OCI-LY7 (cell line): ENCODE data around the gene DMKN. TPM values are rescaled to one million over a fixed set of nuclear protein-coding genes. Genes with fewer than 3 reads are reported as not detected.

ENCODE experiments used
- BruUV-seq: library from RNA; stranded (reverse); fragments of 400-500 nt; replicated peaks from 2 replicates; lab custom pipeline; 2021; lab: Mats Ljungman, UMichigan
- CTCF ChIA-PET: fragments of 300-600 bp; sonication (Branson Sonifier 250); formaldehyde crosslinking; loops from one replicate; lab custom pipeline; 2022; ENCODE audit warnings: antibody characterized with exemption; ENCODE audit not compliant: unreplicated experiment; lab: Charles Lee
- POLR2A ChIA-PET: fragments of 300-600 bp; sonication (Branson Sonifier 250); formaldehyde crosslinking; loops from one replicate; lab custom pipeline; 2022; ENCODE audit warnings: antibody characterized with exemption; lab: Charles Lee
- DNase-seq: peaks from one replicate; pipeline ENCODE4 v3.0.0-alpha.2; 2015; ENCODE audit warnings: low spot score
- H2AFZ ChIP-seq: fragments of 200-600 bp; sonication (generic), shearing (Covaris generic); 2 replicates; pipeline ENCODE4 v1.6.1; 2014; ENCODE audit warnings: mild to moderate bottlenecking, antibody characterized with exemption, low read length, moderate library complexity
- H3K27ac ChIP-seq: fragments of 200-600 bp; sonication (generic); 2 replicates; pipeline ENCODE4 v1.5.1; 2014; ENCODE audit warnings: mixed run types, low read depth, mild to moderate bottlenecking, moderate library complexity, low read length, inconsistent platforms; ENCODE audit not compliant: poor library complexity, severe bottlenecking
- H3K36me3 ChIP-seq: fragments of 200-600 bp; sonication (generic); 2 replicates; pipeline ENCODE4 v1.6.1; 2014; ENCODE audit warnings: mild to moderate bottlenecking, antibody characterized with exemption, low read length, moderate library complexity, mixed read lengths; ENCODE audit not compliant: insufficient read depth
- H3K4me1 ChIP-seq: fragments of 200-600 bp; sonication (generic); 2 replicates; pipeline ENCODE4 v1.5.1; 2014; ENCODE audit warnings: mild to moderate bottlenecking, low read length; ENCODE audit not compliant: insufficient read depth, poor library complexity, severe bottlenecking
- H3K4me2 ChIP-seq: fragments of 200-600 bp; sonication (generic); 2 replicates; pipeline ENCODE4 v1.6.1; 2014; ENCODE audit warnings: mild to moderate bottlenecking, low read length
- H3K4me3 ChIP-seq: fragments of 200-600 bp; sonication (generic); 2 replicates; pipeline ENCODE4 v1.5.1; 2014; ENCODE audit warnings: mild to moderate bottlenecking, low read depth, low read length; ENCODE audit not compliant: poor library complexity, severe bottlenecking
- H3K79me2 ChIP-seq: fragments of 200-600 bp; sonication (generic); 2 replicates; pipeline ENCODE4 v1.6.1; 2016; ENCODE audit warnings: low read depth, mild to moderate bottlenecking, low read length, moderate library complexity, mixed read lengths; ENCODE audit not compliant: insufficient read depth
- H3K9me2 ChIP-seq: fragments of 200-600 bp; sonication (generic); 2 replicates; pipeline ENCODE4 v1.6.1; 2016; ENCODE audit warnings: mild to moderate bottlenecking, low read length, mixed read lengths; ENCODE audit not compliant: insufficient read depth
- H3K9me3 ChIP-seq: fragments of 200-600 bp; sonication (generic); 2 replicates; pipeline ENCODE4 v1.6.1; 2014; ENCODE audit warnings: mild to moderate bottlenecking, mixed run types, low read length, mixed read lengths
- H4K20me1 ChIP-seq: fragments of 200-600 bp; sonication (generic); 2 replicates; pipeline ENCODE4 v1.6.1; 2014; ENCODE audit warnings: mild to moderate bottlenecking, antibody characterized with exemption, low read length, moderate library complexity, mixed read lengths; ENCODE audit not compliant: insufficient read depth
- CTCF ChIP-seq: fragments of 200-600 bp; sonication (generic); conservative IDR thresholded peaks from 2 replicates; pipeline ENCODE4 v1.5.1; 2014; ENCODE audit warnings: mild to moderate bottlenecking, antibody characterized with exemption, low read length, moderate library complexity, mixed read lengths
- EZH2phosphoT487 ChIP-seq: fragments of 200-600 bp; sonication (generic); IDR thresholded peaks from 2 replicates; pipeline ENCODE4 v1.6.1; 2018; ENCODE audit warnings: low read depth, borderline replicate concordance, mild to moderate bottlenecking, mixed run types, antibody characterized with exemption, low read length, moderate library complexity, mixed read lengths
- intact Hi-C: fragments of 100-400 bp; cut with micrococcal nuclease; formaldehyde crosslinking; loops from one replicate; pipeline ENCODE4 v1.10.0; 2022; ENCODE audit not compliant: unreplicated experiment
- total RNA-seq, 2 experiments: library from RNA; depleted of rRNA in 1 of 2; stranded (reverse); fragments of >200 nt in 1 of 2; shearing (Covaris generic) in 1 of 2; gene quantifications; 2 replicates each; pipeline ENCODE4 v1.2.3, GENCODE V29; 2014 to 2022

DMKN gene
- total RNA-seq, 2 experiments from 2014 or later, result not detected

DNA sequence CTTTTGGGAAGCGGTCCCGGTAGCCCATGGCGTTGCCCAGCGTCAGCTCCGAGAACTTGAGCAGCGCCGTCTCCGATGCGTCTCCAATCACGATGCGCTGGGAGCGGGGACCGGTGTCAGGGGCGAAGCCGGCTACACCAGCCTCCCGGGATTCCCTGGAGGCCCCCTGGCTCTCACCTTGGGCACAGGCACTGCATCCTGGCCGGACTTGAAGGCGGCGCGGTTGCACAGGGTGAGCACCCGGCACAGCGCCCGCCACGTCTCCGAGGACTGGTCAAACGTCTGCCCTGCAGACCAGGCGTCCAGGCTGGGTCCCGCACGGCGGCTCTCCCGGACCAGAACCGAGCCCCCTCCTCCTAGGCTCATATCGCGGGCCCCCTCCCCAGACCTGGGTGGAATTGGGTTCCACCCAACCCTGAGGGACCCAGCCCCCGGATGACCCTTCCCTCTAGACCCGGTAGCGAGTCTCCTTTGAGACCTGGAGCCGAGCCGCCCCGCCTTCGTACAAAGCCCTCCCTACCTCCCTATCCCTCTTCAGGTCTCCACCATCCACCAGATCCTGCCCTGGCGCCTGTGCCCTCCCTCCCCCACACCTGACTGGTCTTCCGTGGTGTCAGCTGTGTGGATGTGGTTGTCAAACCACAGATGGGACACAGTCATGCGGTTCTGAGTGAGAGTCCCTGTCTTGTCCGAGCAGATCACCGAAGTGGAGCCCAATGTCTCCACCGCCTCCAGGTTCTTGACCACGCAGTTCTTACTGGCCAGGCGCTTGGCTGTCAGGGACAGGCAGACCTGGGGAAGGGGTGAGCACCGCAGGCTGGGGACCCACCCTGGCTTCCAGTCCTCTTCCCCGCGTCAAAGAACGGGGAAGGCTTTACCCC lies 45.2 kb upstream of the DMKN start:
- ChIA-PET CTCF (no interaction called here), POLR2A (interaction anchor here (0.8 to 1.2 kb wide), 2 partner anchors 54 to 89 kb away, joined by 3 read pairs; partner anchors contain the start of genes COX6B1 and HAUS5)
- TF ChIP-seq CTCF (no peak), EZH2phosphoT487 (no peak)
- Histone ChIP-seq H2AFZ (no peak overlapping the region), H3K4me1 (peaks cover 18% of the 10 kb centered on the region), H3K79me2 (no peaks in the 10 kb centered on the region), H3K4me3 (no peak overlapping the region), H4K20me1 (no peaks in the 10 kb centered on the region), H3K9me2 (no peaks in the 10 kb centered on the region), H3K27ac (no peak overlapping the region), H3K36me3 (no peaks in the 10 kb centered on the region), H3K4me2 (peak overlapping the region; percentile 45; the same call in 1 of the 2 replicates), H3K9me3 (no peaks in the 10 kb centered on the region)
- intact Hi-C loops, result loop anchor here (5.0 kb wide), 1 partner anchor 69 kb away; the partner anchor contains the start of gene RBM42
- DNase-seq, result no peak
- BruUV-seq, result no TSS peak

DNA sequence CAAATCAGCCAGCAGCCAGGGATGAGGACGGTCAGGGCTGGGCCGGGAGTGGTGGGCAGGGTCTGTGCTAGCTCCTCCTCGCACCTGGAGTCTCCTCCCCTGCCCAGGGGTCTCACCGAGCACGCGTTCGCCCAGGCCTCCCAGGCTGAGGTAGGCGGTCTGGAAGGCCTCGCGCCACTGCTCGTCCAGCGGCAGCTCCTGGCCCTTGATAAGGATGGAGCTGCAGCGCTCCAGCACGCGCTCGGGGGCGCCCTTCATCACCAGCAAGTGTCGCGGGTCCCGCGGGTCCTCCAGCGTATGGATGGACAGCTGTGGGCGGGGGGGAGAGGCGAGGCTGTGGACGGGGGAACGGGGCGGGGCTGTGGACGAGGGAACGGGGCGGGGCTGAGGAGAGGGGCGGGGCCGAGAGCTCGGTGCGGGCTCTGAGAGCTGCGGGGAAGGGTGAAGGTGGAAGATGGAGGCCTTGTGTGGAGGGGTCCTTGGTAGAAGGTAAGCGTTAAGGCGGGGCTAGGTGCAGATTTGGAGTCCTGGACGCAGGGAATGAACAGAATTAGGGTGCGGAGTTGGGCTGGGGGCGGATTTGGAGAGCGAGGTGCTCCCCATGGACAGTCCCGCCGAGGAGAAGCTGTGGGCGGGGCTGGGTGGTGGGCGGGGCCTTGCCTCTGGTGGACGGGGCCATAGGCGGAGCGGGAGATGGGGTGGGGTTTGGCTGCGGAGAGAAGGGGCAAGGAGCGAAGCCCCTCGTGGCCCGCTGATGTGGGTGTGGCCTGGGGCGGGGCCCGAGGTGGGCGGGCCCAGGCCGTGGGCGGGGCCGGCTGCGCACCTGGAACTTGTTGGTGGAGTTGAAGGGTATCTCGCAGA lies 44.3 kb upstream of the DMKN start:
- CTCF ChIA-PET, result interaction anchor here (0.6 to 0.7 kb wide), 3 partner anchors 30 to 116 kb away, joined by 3 to 10 read pairs (median 9); no protein-coding TSS in a partner anchor
- H2AFZ ChIP-seq, result no peak overlapping the region
- H3K4me3 ChIP-seq, result no peak overlapping the region
- TF ChIP-seq CTCF, result no peak
- no peak for TF ChIP-seq EZH2phosphoT487
- no peaks in the 10 kb centered on the region for H3K9me2 ChIP-seq
- H3K4me2 ChIP-seq, result peak overlapping the region; percentile 45
- POLR2A ChIA-PET, result interaction anchor here (0.6 to 1.2 kb wide), 3 partner anchors 31 to 90 kb away, joined by 3 read pairs; partner anchors contain the start of genes COX6B1 and HAUS5
- no peaks in the 10 kb centered on the region for H3K79me2 ChIP-seq
- H4K20me1 ChIP-seq, result no peaks in the 10 kb centered on the region
- H3K4me1 ChIP-seq, result peaks cover 18% of the 10 kb centered on the region
- no peaks in the 10 kb centered on the region for H3K36me3 ChIP-seq
- H3K9me3 ChIP-seq, result no peaks in the 10 kb centered on the region
- no peak overlapping the region for H3K27ac ChIP-seq
- no TSS peak for BruUV-seq
- intact Hi-C loops, result loop anchor here (5.0 kb wide), 1 partner anchor 70 kb away; the partner anchor contains the start of gene RBM42
- DNase-seq, result peak; percentile 35
